Glomerular endothelial cell (primary cell): ENCODE results near the gene PMS1. TPM values are rescaled to one million over a fixed set of nuclear protein-coding genes. Genes with fewer than 3 reads are reported as not detected.

Source experiments
- total RNA-seq: library from RNA; depleted of rRNA; stranded (reverse); fragments of >200 nt; gene quantifications from 2 replicates; pipeline ENCODE4 v1.2.3, GENCODE V29; 2015

PMS1 gene
- total RNA-seq, 1 donor from 2014 or later, result 19.5 TPM

Other genes with a start within 250 kb of the PMS1 start
- 3.0 and 4.8 TPM in 2 replicates for gene SLC40A1, start 203.7 kb upstream of the PMS1 start, total RNA-seq
- 37.2 and 41.0 TPM in 2 replicates for gene ASNSD1, start 123.0 kb upstream of the PMS1 start, total RNA-seq
- 1.2 and 3.3 TPM in 2 replicates for gene ANKAR, start 109.8 kb upstream of the PMS1 start, total RNA-seq
- gene OSGEPL1, start 21.7 kb upstream of the PMS1 start, total RNA-seq, result 2.4 and 3.7 TPM in 2 replicates
- 47.8 and 70.6 TPM in 2 replicates for gene ORMDL1, start 111 bp upstream of the PMS1 start, total RNA-seq